Neural cell (in vitro differentiated cells): ENCODE data around the gene TBC1D19. TPM values are rescaled to one million over a fixed set of nuclear protein-coding genes. Genes with fewer than 3 reads are reported as not detected.

ENCODE experiments used
- H2AFZ ChIP-seq: fragments of 200-600, 300-800 bp; sonication (generic), shearing (Covaris generic); 2 replicates; pipeline ENCODE4 v1.6.0; 2014; ENCODE audit warnings: low read depth, mild to moderate bottlenecking, antibody characterized with exemption, low read length, moderate library complexity
- H3F3A ChIP-seq: fragments of 200-600 bp; shearing (Covaris generic); 2 replicates; pipeline ENCODE4 v1.6.1; 2016; ENCODE audit warnings: mild to moderate bottlenecking, moderate library complexity, mixed read lengths, antibody characterized with exemption, low read length; ENCODE audit not compliant: insufficient read depth, poor library complexity, severe bottlenecking
- H3K27ac ChIP-seq: fragments of 200-600, 300-800 bp; sonication (generic), shearing (Covaris generic); 2 replicates; pipeline ENCODE4 v1.5.1; 2014; ENCODE audit warnings: mild to moderate bottlenecking, low read length, moderate library complexity
- H3K27me3 ChIP-seq: fragments of 300-800, 200-600 bp; sonication (generic), shearing (Covaris generic); 2 replicates; pipeline ENCODE4 v1.6.0; 2014; ENCODE audit warnings: mild to moderate bottlenecking, low read depth, low read length, moderate library complexity; ENCODE audit not compliant: insufficient read depth
- H3K36me3 ChIP-seq: fragments of 300-800, 200-600 bp; sonication (generic), shearing (Covaris generic); 2 replicates; pipeline ENCODE4 v1.5.1; 2014; ENCODE audit warnings: mild to moderate bottlenecking, antibody characterized with exemption, low read length, moderate library complexity; ENCODE audit not compliant: insufficient read depth
- H3K4me2 ChIP-seq: fragments of 300-800, 200-600 bp; sonication (generic), shearing (Covaris generic); 2 replicates; pipeline ENCODE4 v1.6.0; 2014; ENCODE audit warnings: mild to moderate bottlenecking, low read length
- H3K4me3 ChIP-seq: fragments of 300-800, 200-600 bp; sonication (generic), shearing (Covaris generic); 2 replicates; pipeline ENCODE4 v1.5.1; 2014; ENCODE audit warnings: mild to moderate bottlenecking, low read length, moderate library complexity
- H3K79me2 ChIP-seq: fragments of 200-600 bp; shearing (Covaris generic); replicated peaks from 2 replicates; pipeline ENCODE4 v1.6.0; 2014; ENCODE audit warnings: mild to moderate bottlenecking, low read length, moderate library complexity; ENCODE audit not compliant: insufficient read depth
- H3K9ac ChIP-seq: fragments of 300-800, 200-600 bp; sonication (generic), shearing (Covaris generic); 2 replicates; pipeline ENCODE4 v1.6.1; 2016; ENCODE audit warnings: mild to moderate bottlenecking, low read length, mixed read lengths
- H3K9me2 ChIP-seq: fragments of 200-600 bp; shearing (Covaris generic); 2 replicates; pipeline ENCODE4 v1.6.1; 2016; ENCODE audit warnings: mild to moderate bottlenecking, low read length, mixed read lengths; ENCODE audit not compliant: insufficient read depth
- H3K9me3 ChIP-seq: fragments of 200-600, 300-800 bp; sonication (generic), shearing (Covaris generic); 2 replicates; pipeline ENCODE4 v1.6.1; 2016; ENCODE audit warnings: mild to moderate bottlenecking, mixed run types, low read length, moderate library complexity, mixed read lengths
- H4K20me1 ChIP-seq: fragments of 200-600 bp; shearing (Covaris generic); 2 replicates; pipeline ENCODE4 v1.6.1; 2016; ENCODE audit warnings: mild to moderate bottlenecking, mixed run types; ENCODE audit not compliant: insufficient read depth
- EP300 ChIP-seq: fragments of 450-650 bp; conservative IDR thresholded peaks from 2 replicates; pipeline ENCODE4 v1.6.1; 2014; ENCODE audit warnings: antibody characterized with exemption, mild to moderate bottlenecking, moderate library complexity; ENCODE audit not compliant: poor library complexity, severe bottlenecking
- EZH2 ChIP-seq: fragments of 200-600, 300-800 bp; shearing (Covaris generic), sonication (generic); IDR thresholded peaks from 2 replicates; pipeline ENCODE4 v1.6.1; 2014; ENCODE audit warnings: antibody characterized with exemption, low read length, borderline replicate concordance, mild to moderate bottlenecking; ENCODE audit not compliant: insufficient read depth, poor library complexity, severe bottlenecking
- MXI1 ChIP-seq: fragments of 450-650 bp; conservative IDR thresholded peaks from 2 replicates; pipeline ENCODE4 v1.6.1; 2014; ENCODE audit warnings: antibody characterized with exemption, mild to moderate bottlenecking; ENCODE audit not compliant: poor library complexity, severe bottlenecking
- POLR2AphosphoS5 ChIP-seq: IDR thresholded peaks from 2 replicates; pipeline ENCODE4 v1.6.1; 2012
- RAD21 ChIP-seq: fragments of 450-650 bp; conservative IDR thresholded peaks from 2 replicates; pipeline ENCODE4 v1.6.1; 2014; ENCODE audit warnings: antibody characterized with exemption, mild to moderate bottlenecking, moderate library complexity
- SMC3 ChIP-seq: fragments of 450-650 bp; conservative IDR thresholded peaks from 2 replicates; pipeline ENCODE4 v1.6.1; 2014; ENCODE audit warnings: antibody characterized with exemption, mild to moderate bottlenecking, moderate library complexity; ENCODE audit not compliant: poor library complexity
- TAF1 ChIP-seq: IDR thresholded peaks from 2 replicates; pipeline ENCODE4 v1.6.1; 2012; ENCODE audit warnings: low read depth
- polyA plus RNA-seq: library from polyadenylated mRNA; depleted of rRNA; stranded (reverse); fragments of >200 nt; gene quantifications from 2 replicates; pipeline ENCODE4 v1.2.3, GENCODE V29; 2014
- TF ChIP-seq, protein P1 (sequence below): fragments of 450-650 bp; IDR thresholded peaks from 2 replicates; pipeline ENCODE4 v1.5.1; 2014; ENCODE audit warnings: antibody characterized with exemption, mild to moderate bottlenecking, moderate library complexity; ENCODE audit not compliant: poor library complexity, severe bottlenecking
- TF ChIP-seq, protein P2 (sequence below): IDR thresholded peaks from 2 replicates; pipeline ENCODE4 v1.6.1; 2012; ENCODE audit warnings: borderline replicate concordance

TBC1D19 gene
- polyA plus RNA-seq, 1 donor from 2014 or later, result 23.1 TPM

DNA sequence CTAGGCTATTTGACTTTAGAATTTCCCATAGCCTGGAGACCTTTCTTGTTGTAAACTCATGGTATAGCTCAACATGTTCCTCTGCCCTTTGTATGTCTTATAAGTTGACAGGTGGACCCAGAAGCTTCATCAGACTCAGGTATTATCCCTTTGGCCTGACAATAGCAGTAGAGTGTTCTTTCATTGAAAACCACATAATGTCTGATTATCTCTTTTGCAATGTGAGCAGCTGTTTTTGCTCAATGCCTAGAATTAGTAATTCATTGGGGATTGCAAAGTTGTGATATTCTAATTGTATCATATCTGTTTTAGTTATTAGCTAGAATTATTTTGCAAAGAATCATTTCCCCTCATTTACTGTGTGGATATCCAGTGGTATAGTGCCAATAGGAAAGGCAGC is 27.5 kb downstream of the TBC1D19 start:
- no peaks in the 10 kb centered on the region for H3K9me3 ChIP-seq
- H3K9me2 ChIP-seq, result no peaks in the 10 kb centered on the region
- H3K27ac ChIP-seq, result no peak overlapping the region
- no peaks in the 10 kb centered on the region for H3F3A ChIP-seq
- H3K27me3 ChIP-seq, result no peaks in the 10 kb centered on the region
- peaks cover 11% of the 10 kb centered on the region for H3K79me2 ChIP-seq
- no peak overlapping the region for H3K4me3 ChIP-seq
- no peaks in the 10 kb centered on the region for H4K20me1 ChIP-seq
- H2AFZ ChIP-seq, result no peak overlapping the region
- H3K4me2 ChIP-seq, result no peak overlapping the region
- H3K9ac ChIP-seq, result no peak overlapping the region
- no peaks in the 10 kb centered on the region for H3K36me3 ChIP-seq
- TF ChIP-seq POLR2AphosphoS5 (no peak), EP300 (no peak), RAD21 (no peak), EZH2 (no peak), MXI1 (no peak), TAF1 (no peak), SMC3 (no peak)
- TF ChIP-seq, protein P1, sequence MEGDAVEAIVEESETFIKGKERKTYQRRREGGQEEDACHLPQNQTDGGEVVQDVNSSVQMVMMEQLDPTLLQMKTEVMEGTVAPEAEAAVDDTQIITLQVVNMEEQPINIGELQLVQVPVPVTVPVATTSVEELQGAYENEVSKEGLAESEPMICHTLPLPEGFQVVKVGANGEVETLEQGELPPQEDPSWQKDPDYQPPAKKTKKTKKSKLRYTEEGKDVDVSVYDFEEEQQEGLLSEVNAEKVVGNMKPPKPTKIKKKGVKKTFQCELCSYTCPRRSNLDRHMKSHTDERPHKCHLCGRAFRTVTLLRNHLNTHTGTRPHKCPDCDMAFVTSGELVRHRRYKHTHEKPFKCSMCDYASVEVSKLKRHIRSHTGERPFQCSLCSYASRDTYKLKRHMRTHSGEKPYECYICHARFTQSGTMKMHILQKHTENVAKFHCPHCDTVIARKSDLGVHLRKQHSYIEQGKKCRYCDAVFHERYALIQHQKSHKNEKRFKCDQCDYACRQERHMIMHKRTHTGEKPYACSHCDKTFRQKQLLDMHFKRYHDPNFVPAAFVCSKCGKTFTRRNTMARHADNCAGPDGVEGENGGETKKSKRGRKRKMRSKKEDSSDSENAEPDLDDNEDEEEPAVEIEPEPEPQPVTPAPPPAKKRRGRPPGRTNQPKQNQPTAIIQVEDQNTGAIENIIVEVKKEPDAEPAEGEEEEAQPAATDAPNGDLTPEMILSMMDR, result no peak
- TF ChIP-seq, protein P2, sequence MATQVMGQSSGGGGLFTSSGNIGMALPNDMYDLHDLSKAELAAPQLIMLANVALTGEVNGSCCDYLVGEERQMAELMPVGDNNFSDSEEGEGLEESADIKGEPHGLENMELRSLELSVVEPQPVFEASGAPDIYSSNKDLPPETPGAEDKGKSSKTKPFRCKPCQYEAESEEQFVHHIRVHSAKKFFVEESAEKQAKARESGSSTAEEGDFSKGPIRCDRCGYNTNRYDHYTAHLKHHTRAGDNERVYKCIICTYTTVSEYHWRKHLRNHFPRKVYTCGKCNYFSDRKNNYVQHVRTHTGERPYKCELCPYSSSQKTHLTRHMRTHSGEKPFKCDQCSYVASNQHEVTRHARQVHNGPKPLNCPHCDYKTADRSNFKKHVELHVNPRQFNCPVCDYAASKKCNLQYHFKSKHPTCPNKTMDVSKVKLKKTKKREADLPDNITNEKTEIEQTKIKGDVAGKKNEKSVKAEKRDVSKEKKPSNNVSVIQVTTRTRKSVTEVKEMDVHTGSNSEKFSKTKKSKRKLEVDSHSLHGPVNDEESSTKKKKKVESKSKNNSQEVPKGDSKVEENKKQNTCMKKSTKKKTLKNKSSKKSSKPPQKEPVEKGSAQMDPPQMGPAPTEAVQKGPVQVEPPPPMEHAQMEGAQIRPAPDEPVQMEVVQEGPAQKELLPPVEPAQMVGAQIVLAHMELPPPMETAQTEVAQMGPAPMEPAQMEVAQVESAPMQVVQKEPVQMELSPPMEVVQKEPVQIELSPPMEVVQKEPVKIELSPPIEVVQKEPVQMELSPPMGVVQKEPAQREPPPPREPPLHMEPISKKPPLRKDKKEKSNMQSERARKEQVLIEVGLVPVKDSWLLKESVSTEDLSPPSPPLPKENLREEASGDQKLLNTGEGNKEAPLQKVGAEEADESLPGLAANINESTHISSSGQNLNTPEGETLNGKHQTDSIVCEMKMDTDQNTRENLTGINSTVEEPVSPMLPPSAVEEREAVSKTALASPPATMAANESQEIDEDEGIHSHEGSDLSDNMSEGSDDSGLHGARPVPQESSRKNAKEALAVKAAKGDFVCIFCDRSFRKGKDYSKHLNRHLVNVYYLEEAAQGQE, result no peak

DNA sequence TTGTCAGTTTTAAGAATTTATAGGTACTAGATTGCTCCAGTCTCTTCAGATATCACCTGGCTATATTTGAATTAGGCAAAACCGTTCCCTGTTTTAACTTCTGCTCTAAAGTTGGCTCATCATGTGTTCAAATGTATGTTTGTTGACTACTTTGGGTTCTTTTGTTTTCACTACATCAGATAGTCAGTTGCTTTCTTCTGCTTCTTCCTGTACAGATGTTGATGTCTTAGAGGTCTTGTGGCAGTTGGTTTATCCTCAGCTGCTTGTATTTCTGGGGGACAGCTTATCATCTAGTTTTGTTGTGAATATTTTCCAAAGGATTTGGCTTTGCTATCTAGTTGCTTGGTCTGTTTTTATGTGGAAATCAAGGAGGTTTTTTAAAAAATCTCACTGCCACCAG is 28.0 kb downstream of the TBC1D19 start:
- Histone ChIP-seq H4K20me1 (no peaks in the 10 kb centered on the region), H3K27ac (no peak overlapping the region), H3K79me2 (peaks cover 11% of the 10 kb centered on the region), H2AFZ (no peak overlapping the region), H3K9me3 (no peaks in the 10 kb centered on the region), H3K4me3 (no peak overlapping the region), H3K36me3 (no peaks in the 10 kb centered on the region), H3K27me3 (no peaks in the 10 kb centered on the region), H3K4me2 (no peak overlapping the region), H3K9ac (no peak overlapping the region), H3K9me2 (no peaks in the 10 kb centered on the region), H3F3A (no peaks in the 10 kb centered on the region)
- TF ChIP-seq, protein P2, result no peak
- TF ChIP-seq EP300 (no peak), POLR2AphosphoS5 (no peak), MXI1 (no peak), EZH2 (no peak), RAD21 (no peak), SMC3 (no peak), TAF1 (no peak)
- TF ChIP-seq, protein P1, result no peak
